Activated T-helper 1 cell treated with anti-CD3 and anti-CD28 coated beads, Interleukin-12 subunit alpha, Interleukin-12 subunit beta, Interleukin-2, Interleukin-4 antibody, amounts not matched to agents 30 ng/mL and 10 ng/mL and 1 ng/mL, durations not matched to agents 14 hours and 24 hours and 36 hours (primary cell): ENCODE data around the gene LILRB2. TPM values are rescaled to one million over a fixed set of nuclear protein-coding genes. Genes with fewer than 3 reads are reported as not detected.
"Not testable (repeated sequence)": the region's sequence is repeated elsewhere in the genome, so short reads cannot be mapped to it uniquely, and the experiment has no call there.

Source experiments
- DNase-seq: peaks from one replicate; pipeline ENCODE4 v3.0.0; 2021; ENCODE audit warnings: low spot score
- H3K27ac Mint-ChIP-seq: one replicate; pipeline ENCODE4 v1.8.0; 2021; ENCODE audit warnings: mild to moderate bottlenecking, mixed read lengths
- H3K27me3 Mint-ChIP-seq: one replicate; pipeline ENCODE4 v1.8.0; 2022; ENCODE audit warnings: mild to moderate bottlenecking, moderate library complexity, mixed read lengths; ENCODE audit not compliant: insufficient read depth
- H3K36me3 Mint-ChIP-seq: one replicate; pipeline ENCODE4 v1.8.0; 2021; ENCODE audit warnings: low read depth, mixed read lengths
- H3K4me1 Mint-ChIP-seq: one replicate; pipeline ENCODE4 v1.8.0; 2021; ENCODE audit warnings: low read depth, mixed read lengths
- H3K4me3 Mint-ChIP-seq: one replicate; pipeline ENCODE4 v1.8.0; 2021; ENCODE audit warnings: mild to moderate bottlenecking, moderate library complexity, mixed read lengths
- H3K9me3 Mint-ChIP-seq: one replicate; pipeline ENCODE4 v1.8.0; 2021; ENCODE audit warnings: mixed read lengths
- intact Hi-C: fragments of 100-400 bp; cut with micrococcal nuclease; formaldehyde crosslinking; loops from one replicate; pipeline ENCODE4 v1.15.1; 2024
- total RNA-seq: library from RNA; stranded (reverse); gene quantifications from 2 replicates; pipeline ENCODE4 v1.2.3, GENCODE V29; 2022

LILRB2 gene
- total RNA-seq, 1 donor from 2014 or later = not detected

- intact Hi-C loops = not testable (repeated sequence)
Measured at GRCh38 chr19:54240372-54241336, 40.3 kb downstream of the LILRB2 start.

GRCh38 chr19:54239491-54240371 lies 41.2 kb downstream of the LILRB2 start:
- H3K27ac Mint-ChIP-seq, DNase-seq, H3K36me3 Mint-ChIP-seq, intact Hi-C loops, H3K9me3 Mint-ChIP-seq, H3K4me3 Mint-ChIP-seq, H3K4me1 Mint-ChIP-seq: not testable (repeated sequence)
- peaks cover 33% of the 10 kb centered on the region for H3K27me3 Mint-ChIP-seq

More at GRCh38 chr19:54240372-54241336, 40.3 kb downstream of the LILRB2 start:
- not testable (repeated sequence) for DNase-seq, H3K27ac Mint-ChIP-seq, H3K4me1 Mint-ChIP-seq, H3K4me3 Mint-ChIP-seq, H3K36me3 Mint-ChIP-seq, H3K9me3 Mint-ChIP-seq
- peaks cover 23% of the 10 kb centered on the region for H3K27me3 Mint-ChIP-seq

- Mint-ChIP-seq H3K36me3 (no peaks in the 10 kb centered on the region), H3K4me1 (peaks cover 6% of the 10 kb centered on the region), H3K27me3 (peaks cover 51% of the 10 kb centered on the region), H3K27ac (no peak overlapping the region), H3K4me3 (no peak overlapping the region), H3K9me3 (no peaks in the 10 kb centered on the region)
- DNase-seq = no peak
- intact Hi-C loops = loop anchor here (5.0 kb wide), 1 partner anchor 158 kb away; no protein-coding TSS in a partner anchor
Measured at GRCh38 chr19:54233941-54234340, 47.0 kb downstream of the LILRB2 start.

GRCh38 chr19:54231077-54231931 lies 49.6 kb downstream of the LILRB2 start:
- no peaks in the 10 kb centered on the region for H3K36me3 Mint-ChIP-seq
- H3K27ac Mint-ChIP-seq = no peak overlapping the region
- peaks cover 6% of the 10 kb centered on the region for H3K4me1 Mint-ChIP-seq
- H3K9me3 Mint-ChIP-seq = peaks cover 3% of the 10 kb centered on the region
- peaks cover 43% of the 10 kb centered on the region for H3K27me3 Mint-ChIP-seq
- H3K4me3 Mint-ChIP-seq = no peak overlapping the region
- peak; percentile 77 for DNase-seq
- intact Hi-C loops = loop anchor here (1.0 to 5.0 kb wide), 6 partner anchors 21 to 161 kb away; partner anchors contain the start of genes CNOT3 and RPS9

GRCh38 chr19:54230031-54230430 lies 50.9 kb downstream of the LILRB2 start:
- no peak overlapping the region for H3K27ac Mint-ChIP-seq
- H3K4me3 Mint-ChIP-seq = no peak overlapping the region
- no peaks in the 10 kb centered on the region for H3K36me3 Mint-ChIP-seq
- DNase-seq = no peak
- H3K4me1 Mint-ChIP-seq = peaks cover 6% of the 10 kb centered on the region
- peaks cover 31% of the 10 kb centered on the region for H3K27me3 Mint-ChIP-seq
- intact Hi-C loops = loop anchor here (2.0 to 5.0 kb wide), 2 partner anchors 19 to 162 kb away; no protein-coding TSS in a partner anchor
- peaks cover 3% of the 10 kb centered on the region for H3K9me3 Mint-ChIP-seq

- Mint-ChIP-seq H3K4me1 (peaks cover 6% of the 10 kb centered on the region), H3K27ac (peak overlapping the region; percentile 3), H3K36me3 (no peaks in the 10 kb centered on the region), H3K9me3 (peaks cover 3% of the 10 kb centered on the region), H3K4me3 (no peak overlapping the region), H3K27me3 (peaks cover 23% of the 10 kb centered on the region)
- intact Hi-C loops = no loop called here
- DNase-seq = no peak
Measured at GRCh38 chr19:54229146-54229545, 51.8 kb downstream of the LILRB2 start.

- intact Hi-C loops, H3K27me3 Mint-ChIP-seq, H3K4me3 Mint-ChIP-seq, DNase-seq, H3K9me3 Mint-ChIP-seq, H3K36me3 Mint-ChIP-seq, H3K27ac Mint-ChIP-seq: not testable (repeated sequence)
- peaks cover 10% of the 10 kb centered on the region for H3K4me1 Mint-ChIP-seq
Measured at GRCh38 chr19:54224619-54225018, 56.3 kb downstream of the LILRB2 start.

GRCh38 chr19:54223937-54224281 lies 57.0 kb downstream of the LILRB2 start:
- DNase-seq, H3K27ac Mint-ChIP-seq, H3K9me3 Mint-ChIP-seq, H3K4me3 Mint-ChIP-seq, H3K36me3 Mint-ChIP-seq, H3K27me3 Mint-ChIP-seq: not testable (repeated sequence)
- intact Hi-C loops = loop anchor here (2.0 kb wide), 1 partner anchor 21 kb away; no protein-coding TSS in a partner anchor
- peaks cover 10% of the 10 kb centered on the region for H3K4me1 Mint-ChIP-seq

Other genes starting within 250 kb of the LILRB2 start
- not detected in 2 replicates for gene VSTM1, start 217.2 kb downstream of the LILRB2 start, total RNA-seq
- gene TARM1, start 199.7 kb downstream of the LILRB2 start, total RNA-seq = not detected in 2 replicates
- gene OSCAR, start 180.3 kb downstream of the LILRB2 start, total RNA-seq = 0.27 TPM in 1 of 2 replicates, not detected in the other
- gene NDUFA3, start 178.3 kb downstream of the LILRB2 start, total RNA-seq = 110 and 125 TPM in 2 replicates
- 31.1 and 33.4 TPM in 2 replicates for gene TFPT, start 165.5 kb downstream of the LILRB2 start, total RNA-seq
- gene PRPF31, start 165.4 kb downstream of the LILRB2 start, total RNA-seq = 110 and 118 TPM in 2 replicates
- gene CNOT3, start 143.3 kb downstream of the LILRB2 start, total RNA-seq = 70.0 and 73.2 TPM in 2 replicates
- 5.8 and 6.6 TPM in 2 replicates for gene LENG1, start 121.4 kb downstream of the LILRB2 start, total RNA-seq
- 0.73 and 0.83 TPM in 2 replicates for gene TMC4, start 108.0 kb downstream of the LILRB2 start, total RNA-seq
- 255 and 263 TPM in 2 replicates for gene MBOAT7, start 91.5 kb downstream of the LILRB2 start, total RNA-seq
- gene TSEN34, start 89.8 kb downstream of the LILRB2 start, total RNA-seq = 20.1 and 20.9 TPM in 2 replicates
- 1,475 and 1,511 TPM in 2 replicates for gene RPS9, start 80.3 kb downstream of the LILRB2 start, total RNA-seq
- gene LILRB3, start 58.1 kb downstream of the LILRB2 start, total RNA-seq = 0.67 and 0.78 TPM in 2 replicates
- gene LILRA6, start 38.3 kb downstream of the LILRB2 start, total RNA-seq = 0.27 and 0.36 TPM in 2 replicates
- gene LILRB5, start 23.8 kb downstream of the LILRB2 start, total RNA-seq = not detected in 2 replicates
- gene LILRA5, start 32.1 kb upstream of the LILRB2 start, total RNA-seq = not detected in 2 replicates
- gene LILRA4, start 58.1 kb upstream of the LILRB2 start, total RNA-seq = not detected in 2 replicates
- 9.2 and 9.4 TPM in 2 replicates for gene LAIR1, start 83.8 kb upstream of the LILRB2 start, total RNA-seq
- 0.49 and 0.59 TPM in 2 replicates for gene TTYH1, start 134.4 kb upstream of the LILRB2 start, total RNA-seq
- gene LENG8, start 168.1 kb upstream of the LILRB2 start, total RNA-seq = 192 and 193 TPM in 2 replicates
- 8.4 and 11.5 TPM in 2 replicates for gene LENG9, start 182.7 kb upstream of the LILRB2 start, total RNA-seq
- not detected in 2 replicates for gene CDC42EP5, start 192.2 kb upstream of the LILRB2 start, total RNA-seq
- 45.7 and 49.1 TPM in 2 replicates for gene LAIR2, start 221.7 kb upstream of the LILRB2 start, total RNA-seq